Superior temporal gyrus (tissue), 1 donor: ENCODE measurements around the gene NPC2.
"Not testable (repeated sequence)": the region's sequence is repeated elsewhere in the genome, so short reads cannot be mapped to it uniquely, and the experiment has no call there.

Source experiments
- DNase-seq: peaks from one replicate; pipeline ENCODE4 v3.0.0-alpha.2; 2016; ENCODE audit errors: extremely low spot score

Gene NPC2

DNA sequence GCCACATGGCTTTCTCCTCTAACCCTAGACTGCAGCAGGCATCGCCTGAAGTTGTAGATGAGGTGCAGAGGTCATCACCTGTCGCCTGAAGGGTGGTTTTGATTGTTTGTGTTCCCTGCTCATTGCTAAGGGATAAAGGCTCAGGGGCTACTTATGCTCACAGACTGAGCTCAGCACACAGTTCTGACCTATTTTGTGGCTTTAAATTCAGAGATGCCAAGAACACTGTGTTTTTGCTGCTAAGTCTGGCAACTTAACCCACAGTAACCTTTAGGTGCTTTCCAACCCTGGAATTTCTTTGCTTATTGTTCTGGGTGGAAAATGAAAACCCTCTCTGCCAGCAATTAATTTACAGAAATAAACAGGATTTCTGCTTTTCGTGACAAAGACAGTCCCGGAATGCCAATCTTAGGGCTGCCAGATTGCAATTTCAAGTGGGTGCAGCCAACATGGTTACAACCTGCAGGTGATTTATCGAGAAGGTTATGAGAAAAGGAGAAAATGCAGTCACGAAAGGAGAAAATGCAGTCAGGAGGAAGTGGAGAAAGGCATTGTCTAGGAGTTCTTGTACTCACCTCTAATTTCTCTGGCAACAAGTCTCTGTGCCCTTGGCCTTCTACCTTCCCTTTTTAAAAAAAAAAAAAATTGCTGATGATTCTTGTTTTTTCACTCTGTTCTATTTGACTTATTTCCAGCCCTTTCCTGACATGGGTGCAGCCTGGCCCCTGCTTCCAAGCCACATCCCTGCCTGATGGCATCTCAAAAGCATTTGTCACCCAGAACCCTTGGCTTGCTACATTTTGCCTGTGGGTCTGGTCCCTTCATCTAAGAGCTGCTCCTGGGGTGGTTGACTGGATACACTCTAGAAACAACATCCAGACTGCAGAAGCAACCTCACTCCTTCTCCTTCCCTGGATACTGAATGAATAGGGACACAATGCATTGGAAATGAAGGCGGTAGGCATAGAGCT, 23.3 kb downstream of the NPC2 start:
- DNase-seq: no peak

DNA sequence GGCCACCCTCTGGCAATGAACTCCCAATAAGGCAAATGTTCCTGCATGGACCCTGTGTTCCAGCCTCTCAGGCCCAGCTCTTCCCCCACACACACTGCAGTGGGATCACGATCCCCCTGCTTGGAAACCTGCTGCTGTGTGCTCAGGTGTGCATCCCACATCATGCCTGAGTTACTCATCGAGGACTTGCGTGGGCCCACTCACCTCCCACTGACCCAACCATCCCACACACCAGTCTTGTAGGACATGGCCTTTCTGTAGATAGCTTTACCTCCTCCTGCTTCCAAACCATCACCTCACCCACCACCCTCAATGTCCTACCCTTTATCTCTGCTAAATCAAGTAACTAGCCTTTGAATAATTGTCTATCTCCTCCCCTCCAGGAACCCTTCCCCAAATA, 24.6 kb downstream of the NPC2 start:
- DNase-seq: no peak

DNA sequence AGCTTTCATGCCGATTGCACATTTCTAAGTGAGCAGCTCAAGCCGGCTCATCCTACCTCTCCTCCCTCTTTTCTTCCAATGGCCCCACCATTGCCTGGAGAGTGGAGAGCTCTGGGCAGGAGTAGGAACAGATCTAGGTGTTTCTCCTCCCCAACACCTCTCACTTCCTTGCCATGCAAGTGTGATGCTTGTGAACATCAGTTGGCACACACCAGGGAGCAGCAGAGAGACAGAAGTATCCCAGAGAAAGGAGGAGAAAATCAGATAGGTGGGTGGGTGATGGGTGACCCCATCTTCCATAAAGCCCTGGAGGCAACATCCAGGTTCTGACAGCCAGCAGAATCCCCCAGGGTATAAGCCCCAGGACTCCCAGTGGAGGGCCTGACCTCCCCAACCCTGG, 27.8 kb downstream of the NPC2 start:
- DNase-seq: no peak

DNA sequence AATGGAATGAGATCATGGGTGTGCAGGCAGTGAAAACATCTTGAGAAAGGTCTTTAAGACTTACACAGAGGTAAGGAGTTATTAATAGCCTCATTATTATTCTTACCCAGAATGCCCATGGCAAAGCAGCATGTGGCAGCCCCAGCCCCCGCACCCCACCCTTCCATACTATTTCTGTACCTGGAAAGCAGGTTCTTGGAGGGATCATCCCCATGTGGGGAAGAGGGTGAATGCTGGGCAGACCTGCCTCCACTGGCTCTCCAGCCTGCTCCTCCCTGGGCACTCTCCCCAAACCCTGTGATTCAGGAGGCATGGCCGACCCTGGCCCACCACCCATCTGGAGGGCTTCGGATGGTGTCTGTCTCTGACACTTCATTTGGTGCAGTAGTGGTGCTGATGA, 28.3 kb downstream of the NPC2 start:
- DNase-seq: no peak

DNA sequence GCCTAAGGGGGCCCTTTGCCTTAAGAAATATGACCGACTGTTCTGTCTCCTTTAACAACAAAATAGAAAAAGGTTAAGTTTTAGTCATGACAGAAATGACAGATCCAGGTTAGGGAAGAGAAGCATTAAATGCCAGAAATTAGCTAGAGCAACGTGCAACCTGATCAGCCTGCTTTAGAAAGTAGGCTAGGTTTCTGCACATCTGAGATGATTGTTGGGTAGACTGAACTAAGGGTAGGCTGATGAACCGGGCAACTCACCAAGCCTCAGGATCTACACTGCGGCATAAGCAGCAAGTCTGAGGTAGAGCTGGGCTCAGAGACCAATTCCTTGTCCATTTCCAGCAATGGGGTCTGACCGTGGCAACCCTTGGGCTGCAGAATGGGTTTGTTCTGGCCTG, 29.4 kb downstream of the NPC2 start:
- no peak for DNase-seq

DNA sequence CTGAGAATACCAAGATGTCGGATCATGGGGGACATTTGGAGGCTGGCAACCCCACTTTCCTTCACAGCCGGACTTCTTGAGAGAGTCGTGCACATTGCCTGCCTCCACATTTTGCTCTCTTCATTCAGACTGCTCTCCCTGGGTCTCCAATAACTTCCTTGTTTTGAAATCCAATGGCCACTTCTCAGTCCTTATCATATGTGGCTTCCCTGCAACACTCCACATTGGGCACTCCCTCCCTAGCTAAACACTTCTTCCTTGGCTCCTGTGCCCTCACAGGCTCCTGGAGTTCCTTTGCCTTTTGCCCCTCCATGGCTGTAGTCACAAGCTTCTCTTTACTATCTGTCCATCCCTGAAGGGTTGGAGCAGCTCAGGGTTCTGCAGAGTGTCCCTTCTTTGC, 30.1 kb downstream of the NPC2 start:
- no peak for DNase-seq

DNA sequence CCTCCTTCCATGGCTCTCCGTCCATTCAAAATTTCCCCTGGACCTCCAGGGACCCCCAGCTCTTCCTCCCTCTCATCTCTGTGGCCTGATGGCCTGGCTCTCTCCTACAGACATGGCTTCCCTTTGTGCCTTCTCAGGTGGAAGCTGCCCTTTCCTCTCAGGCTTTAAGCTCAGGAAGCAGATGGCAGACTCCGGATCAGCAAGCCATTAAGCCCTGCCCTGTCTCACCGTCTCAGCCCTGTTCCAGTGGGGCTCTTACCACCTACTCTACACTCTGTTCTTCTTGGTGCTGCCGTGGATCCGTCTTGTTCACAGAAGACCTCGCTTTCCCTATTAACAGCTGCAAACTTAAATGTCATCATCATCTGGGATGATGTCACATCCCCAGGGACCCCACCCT, 33.1 kb downstream of the NPC2 start:
- DNase-seq: no peak

DNA sequence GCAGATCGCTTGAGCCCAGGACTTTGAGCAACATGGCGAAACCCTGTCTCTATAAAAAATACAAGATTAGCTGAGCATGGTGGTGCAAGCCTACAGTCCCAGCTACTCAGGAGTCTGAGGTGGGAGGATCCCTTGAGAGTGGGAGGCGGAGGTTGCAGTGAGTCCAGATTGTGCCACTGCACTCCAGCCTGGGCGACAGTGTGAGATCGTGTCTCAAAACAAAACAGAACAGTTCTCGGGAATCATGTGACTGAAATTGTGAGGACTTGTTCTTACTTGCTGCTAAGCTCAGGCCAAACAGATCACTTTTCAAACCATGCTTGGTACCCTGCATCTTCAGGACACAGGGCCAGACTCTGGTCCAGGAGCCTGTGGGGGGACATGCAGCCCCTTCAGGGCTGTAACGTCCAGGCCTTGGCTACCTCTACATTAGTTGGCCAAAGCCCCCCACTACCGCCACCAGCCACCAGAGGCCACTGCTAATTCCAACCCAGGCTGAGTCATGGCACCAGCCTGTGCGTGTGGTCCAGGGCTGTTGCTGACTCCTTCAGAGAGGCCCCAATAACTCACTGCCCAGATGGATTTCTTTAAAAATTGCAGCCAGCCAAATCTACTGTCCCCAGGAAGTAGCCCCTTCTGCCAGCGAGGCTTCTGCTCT, 33.7 kb downstream of the NPC2 start:
- DNase-seq: no peak

DNA sequence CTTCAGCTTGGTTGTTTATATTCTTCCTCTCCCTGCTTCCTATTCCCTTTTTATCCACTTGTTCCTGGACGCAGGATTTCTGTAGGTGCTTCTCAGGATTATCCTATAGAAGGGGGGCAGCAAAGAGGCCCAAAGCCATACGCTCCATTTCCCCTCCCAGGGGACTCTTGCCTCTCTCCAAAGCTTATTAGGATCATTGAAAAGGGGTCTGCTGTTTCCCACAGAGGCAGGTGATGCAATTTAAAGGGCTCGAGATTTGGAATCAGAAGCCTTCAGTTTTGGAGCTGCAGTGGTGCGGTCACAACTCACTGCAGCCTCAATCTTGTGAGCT, 35.6 kb downstream of the NPC2 start:
- no peak for DNase-seq

DNA sequence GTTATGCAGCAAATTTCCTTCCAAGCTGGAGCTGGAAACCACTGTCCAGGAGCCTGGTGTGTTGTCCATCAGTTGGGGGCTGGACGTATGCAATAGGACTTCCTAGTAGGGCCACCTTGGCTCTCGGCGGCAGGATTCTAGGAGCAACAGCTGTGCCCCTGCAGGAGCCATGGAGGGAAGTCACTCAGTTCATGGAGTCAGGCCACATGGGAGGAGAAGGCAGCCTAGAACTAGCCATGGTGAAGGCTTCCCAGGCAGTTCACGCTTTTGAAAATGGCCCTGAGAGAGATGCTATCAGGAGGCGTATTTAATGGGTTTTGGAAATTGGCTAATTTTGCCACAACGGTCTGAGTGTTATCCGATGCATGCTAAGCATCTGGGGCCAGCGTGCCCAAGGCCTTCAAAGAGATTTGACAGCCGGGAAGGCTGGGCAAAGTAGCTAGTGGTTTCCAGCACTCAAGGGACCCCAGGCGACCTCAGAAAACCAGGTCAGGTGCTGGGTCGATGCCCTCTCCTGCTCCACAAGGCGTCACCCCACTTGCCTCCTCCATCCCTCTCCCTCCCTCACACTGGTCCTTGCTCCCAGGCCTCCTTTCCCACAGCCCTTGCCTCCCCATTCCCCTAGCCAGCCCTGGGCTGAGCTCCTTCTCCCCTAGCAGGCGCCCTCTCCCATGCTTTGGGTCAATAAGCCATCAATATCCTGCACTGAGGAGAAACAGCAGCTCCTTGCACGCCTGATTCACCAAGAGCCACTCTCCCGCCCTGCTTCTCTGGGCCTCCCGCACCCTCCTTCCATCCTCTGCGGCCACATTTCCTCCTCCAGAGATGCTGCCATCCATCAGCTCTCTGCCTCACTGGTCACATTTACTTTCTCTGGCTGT, 36.2 kb downstream of the NPC2 start:
- DNase-seq: no peak

DNA sequence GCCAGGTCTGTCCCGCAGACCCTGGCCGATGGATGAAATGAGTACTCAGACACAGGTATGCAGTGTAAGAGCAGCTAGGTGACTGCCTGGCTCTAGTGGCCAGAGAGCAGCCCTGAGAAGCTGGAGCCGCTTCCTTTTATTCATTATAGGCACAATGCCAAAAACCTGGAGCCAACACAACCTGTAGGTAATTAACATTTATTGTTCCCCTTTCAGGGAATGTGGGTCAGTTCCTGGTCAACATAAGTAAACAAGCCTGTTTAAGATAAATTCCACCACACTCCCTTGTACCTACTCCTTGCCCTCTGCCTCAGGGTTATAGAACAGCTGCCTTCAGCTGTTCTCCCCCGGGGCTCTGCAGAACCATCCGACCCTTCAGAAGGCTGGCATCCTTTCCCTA, 38.7 kb downstream of the NPC2 start:
- not testable (repeated sequence) for DNase-seq

DNA sequence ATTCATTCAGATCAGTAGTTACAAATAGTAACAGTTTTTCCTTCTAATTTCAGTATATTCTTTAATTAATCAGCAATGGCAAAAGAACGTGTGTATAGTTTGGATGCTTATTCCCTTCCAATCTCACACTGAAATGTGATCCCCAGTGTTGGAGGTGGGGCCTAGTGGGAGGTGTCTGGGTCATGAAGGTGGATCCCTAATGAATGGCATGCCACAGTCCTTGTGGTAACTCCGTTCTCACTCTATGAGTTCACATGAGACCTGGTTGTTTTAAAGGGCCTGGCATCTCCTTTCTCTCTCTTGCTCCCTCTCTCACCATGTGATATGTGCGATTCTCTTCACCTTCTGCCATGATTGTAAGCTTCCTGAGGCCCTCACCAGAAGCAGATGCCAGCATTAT, 48.2 kb downstream of the NPC2 start:
- no peak for DNase-seq

DNA sequence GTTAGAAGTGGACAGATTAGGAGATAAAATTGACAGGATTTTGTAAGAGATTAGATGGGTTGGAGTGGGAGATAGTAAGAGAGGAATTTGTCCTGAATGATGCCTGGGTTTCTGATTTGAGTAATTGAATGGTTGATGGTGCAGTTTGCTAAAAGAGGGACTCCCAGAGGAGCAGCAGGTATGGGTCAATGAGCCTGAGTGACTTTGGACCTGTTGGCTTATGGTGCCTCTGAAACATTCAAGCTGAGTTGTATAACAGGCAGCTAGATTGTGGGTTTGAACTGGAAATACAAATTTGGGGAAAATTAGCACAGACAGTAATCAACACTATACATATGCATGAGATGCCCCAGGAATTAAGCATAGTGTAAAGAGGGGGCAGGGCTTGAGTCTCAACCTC, 50.3 kb downstream of the NPC2 start:
- no peak for DNase-seq

DNA sequence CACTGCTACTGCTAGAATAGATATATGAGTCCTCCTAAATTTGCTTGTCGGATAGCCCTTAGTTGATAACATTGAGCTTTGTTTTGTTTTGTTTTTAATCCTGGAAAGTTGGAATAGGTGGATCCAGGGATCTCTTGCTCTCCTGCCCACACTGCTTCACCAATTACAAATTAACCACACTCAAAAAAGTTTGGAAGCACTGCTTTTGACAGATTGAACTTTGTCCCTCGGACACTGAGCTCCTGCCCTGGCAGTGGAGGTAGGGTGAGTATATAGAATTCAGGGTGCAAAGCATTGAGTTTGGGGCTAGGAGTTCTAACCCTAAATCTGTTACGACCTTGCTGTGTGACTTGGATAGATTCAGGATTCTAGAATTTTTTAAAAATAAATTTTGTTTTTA, 52.0 kb downstream of the NPC2 start:
- no peak for DNase-seq

DNA sequence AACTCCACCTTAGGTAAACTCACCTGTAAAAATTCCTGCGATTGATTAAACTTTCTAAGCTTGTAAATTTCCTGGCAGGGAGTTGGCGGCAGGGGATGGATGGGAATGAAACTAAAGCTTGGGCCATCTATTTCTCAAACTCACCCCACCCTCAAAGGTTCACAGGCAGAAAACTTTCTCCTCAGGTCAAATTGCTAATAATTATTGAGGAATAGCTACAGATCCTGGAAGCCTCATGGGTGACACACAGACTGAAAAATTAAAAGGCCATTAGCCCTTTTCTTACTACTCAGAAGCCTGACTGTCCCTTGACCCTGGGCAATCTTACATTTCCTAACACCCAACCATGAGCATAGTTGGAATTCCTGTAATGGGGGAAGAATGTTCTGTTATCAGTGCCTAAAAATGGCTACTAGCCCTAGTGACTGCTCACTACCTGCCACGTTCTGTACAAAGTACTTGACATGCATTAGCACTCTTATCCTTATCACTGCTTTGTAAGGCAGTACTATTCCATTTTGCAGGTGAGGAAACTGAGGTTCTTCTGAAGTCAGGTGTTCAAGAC, 54.7 kb downstream of the NPC2 start:
- no peak for DNase-seq

DNA sequence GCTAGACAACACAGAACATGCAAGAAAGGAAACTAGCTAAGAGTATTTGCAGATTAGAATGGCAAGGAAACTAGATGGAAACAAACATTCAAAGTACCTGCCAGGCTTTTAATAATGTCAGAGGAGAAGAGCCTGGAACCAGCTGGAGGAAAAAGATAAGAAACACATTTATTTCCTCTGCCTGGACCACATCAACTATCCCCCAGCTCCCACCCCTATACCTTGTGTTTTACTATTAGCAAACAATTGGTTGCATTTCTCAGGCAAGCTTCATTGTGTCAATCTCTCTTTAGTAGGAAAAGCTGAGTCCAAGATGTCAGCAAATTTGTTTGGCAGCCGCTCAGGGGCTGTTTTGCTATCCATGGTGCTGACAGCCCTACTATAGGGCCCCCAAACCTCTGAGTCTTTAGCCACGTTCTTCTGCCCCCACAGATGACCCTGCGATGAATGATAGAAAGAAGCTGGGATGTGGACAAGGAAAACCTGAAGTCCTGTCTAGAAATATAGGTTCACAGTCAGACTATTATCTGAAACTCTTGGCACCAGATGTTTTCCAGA, 55.5 kb downstream of the NPC2 start:
- no peak for DNase-seq

DNA sequence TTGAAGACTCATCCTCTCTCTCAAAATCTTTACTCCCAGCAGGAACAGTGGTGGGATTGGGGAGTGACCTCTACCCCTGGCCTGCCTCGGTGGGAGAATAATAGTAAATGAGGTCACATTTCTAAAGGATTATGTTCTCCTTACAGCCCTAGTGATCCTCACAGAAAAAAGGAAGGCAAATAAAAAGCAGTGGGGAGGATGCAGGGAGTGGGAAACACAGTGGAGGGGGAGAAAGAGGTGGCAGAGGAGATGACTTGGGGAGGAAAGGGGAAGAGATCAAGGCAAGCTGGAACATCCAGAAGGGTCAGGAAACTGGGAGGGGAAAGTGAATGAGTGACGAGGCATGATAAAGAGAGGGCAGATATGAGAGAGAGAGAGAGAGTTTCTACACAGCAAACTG, 58.8 kb downstream of the NPC2 start:
- no peak for DNase-seq

DNA sequence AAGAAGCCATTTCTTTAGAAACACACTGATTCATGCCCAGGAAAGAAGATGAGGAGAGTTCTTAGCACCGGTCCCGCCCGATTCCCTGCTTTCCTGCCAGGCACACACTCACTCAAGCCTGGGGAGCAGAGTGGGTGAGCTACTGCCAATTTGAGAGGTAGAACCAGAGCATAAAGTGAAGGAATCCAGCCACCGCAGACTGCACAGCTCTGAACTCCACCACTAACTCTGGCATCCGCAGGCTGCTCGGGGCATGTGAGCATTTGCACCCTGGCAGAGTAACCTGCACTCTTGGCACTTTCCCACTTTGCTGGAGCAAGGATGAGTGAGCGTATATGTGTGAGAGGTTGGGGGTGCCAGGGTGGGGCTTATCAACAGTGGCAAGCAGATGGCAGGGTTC, 63.1 kb downstream of the NPC2 start:
- no peak for DNase-seq
